Left lobe of liver (tissue), 2 donors: ENCODE results near the gene SYT7. TPM values are rescaled to one million over a fixed set of nuclear protein-coding genes. Genes with fewer than 3 reads are reported as not detected.

Experiments
- ATAC-seq: fragments of 200-7000 bp; cut with Tn5 transposase; one replicate; pipeline ENCODE4 v1.9.1; 2020; ENCODE audit warnings: mild to moderate bottlenecking, moderate library complexity
- DNase-seq: peaks from one replicate; pipeline ENCODE4 v3.0.0-alpha.2; 2020; ENCODE audit warnings: low spot score
- total RNA-seq: library from RNA; stranded (reverse); gene quantifications from one replicate; pipeline ENCODE4 v1.2.1, GENCODE V29; 2021
- donor health status: DM: no; HTN: no; CAD: no; lungs with moderate emphysema.
- donor health status: DM: no; HTN: yes; CAD: no.

The SYT7 gene
- total RNA-seq, 1 donor from 2014 or later, result 65.6 TPM

DNA sequence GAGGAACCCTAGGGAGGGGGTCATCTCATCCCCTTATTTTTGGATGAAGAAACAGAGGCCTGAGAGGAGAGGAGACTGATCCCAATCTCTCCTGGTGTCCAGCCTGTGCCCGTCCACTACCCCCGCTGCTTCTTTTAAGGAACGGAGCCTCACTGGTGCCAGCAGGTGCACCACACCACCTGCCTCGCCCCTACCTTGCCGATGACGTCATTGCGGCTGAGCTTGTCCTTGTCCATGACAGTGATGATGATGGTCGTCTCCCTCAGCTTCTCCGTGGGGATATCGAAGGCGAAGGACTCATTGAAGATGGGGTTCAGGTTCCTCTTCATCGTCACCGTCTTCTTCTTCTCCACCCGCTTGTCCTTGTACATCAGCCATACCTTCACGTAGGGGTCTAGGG is 58.0 kb downstream of the SYT7 start:
- ATAC-seq, result no peak

DNA sequence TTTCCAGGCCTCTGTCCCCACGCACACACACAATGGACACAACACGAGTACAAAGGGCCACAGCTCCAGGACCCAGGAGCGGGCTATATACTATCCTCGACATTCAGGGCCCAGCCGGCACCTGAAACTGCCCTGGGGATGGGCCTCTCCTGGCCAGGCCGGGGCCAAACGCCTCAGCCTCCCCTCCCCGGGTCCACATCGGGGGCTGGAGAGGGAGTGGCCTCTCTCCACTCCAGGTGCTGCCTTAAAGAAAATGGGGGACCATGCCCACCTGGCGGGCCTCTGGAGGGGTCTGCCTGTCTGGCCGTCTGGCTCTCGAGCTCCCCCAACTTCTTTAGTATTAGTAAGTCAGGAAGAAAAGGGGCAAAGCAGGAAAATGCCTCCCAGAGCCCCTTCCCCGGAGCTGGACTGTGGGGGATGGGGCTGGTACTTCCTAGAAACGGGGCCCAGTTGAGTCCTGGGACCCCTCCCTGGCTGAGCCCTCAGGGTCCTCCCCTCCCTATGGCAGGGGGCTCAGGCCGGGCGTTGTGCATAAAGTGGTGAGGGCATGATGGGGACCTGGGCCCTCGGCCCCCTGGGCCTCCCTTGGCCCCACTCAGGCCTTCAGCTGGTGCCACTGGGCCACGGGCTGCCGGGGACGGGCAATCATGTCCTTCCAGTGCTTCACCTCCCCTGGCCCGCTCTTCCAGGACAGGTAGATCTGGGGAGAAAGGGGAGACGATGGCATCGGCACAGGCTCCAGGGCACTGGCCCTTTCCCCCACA is 62.7 kb downstream of the SYT7 start:
- ATAC-seq, result no peak
- no peak for DNase-seq

More for the DNA sequence above, 58.0 kb downstream of the SYT7 start:
- DNase-seq, result no peak

DNA sequence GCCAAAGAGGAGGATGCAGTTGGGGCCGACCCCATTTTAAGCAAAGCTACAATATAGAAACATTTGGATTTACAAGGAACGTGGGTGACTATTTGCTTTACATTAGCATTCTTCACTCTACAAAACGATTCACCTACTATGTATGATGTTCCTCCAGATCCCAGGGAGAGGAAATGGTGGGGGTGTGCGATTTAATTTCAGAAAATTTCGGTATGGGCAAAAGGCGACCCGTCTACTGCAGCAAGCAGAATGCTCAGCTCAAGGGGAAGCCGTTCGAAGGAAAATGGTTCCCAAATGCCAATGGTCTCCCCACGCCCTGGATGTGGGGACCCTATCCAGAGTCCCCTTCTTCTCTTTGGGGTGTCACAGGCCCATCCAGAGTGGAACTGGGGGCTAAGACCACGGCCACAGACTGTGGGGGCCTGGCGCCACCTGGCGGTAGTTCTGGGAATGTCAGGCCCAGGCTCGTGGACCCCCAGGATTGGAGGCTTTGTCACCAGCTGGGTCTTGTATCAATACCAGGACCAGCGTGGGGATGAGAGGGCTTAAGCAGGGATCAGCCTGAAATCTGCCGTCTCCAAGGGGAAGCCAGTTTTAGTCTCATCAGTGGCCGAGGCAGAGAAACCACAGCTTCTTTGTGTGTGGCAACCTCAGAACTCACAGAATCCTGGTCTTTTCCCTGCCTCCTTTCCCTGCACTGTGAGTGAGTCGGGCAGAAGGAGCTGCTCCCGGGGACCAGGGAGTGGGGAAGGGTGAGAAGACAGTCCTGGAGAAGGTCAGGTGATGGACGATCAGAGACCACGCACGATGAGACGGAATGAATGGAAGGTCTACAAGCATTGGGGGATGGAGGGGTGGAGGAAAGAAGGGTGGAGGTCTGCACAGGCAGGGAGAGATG is 64.0 kb downstream of the SYT7 start:
- no peak for DNase-seq
- ATAC-seq, result peak; percentile 60

DNA sequence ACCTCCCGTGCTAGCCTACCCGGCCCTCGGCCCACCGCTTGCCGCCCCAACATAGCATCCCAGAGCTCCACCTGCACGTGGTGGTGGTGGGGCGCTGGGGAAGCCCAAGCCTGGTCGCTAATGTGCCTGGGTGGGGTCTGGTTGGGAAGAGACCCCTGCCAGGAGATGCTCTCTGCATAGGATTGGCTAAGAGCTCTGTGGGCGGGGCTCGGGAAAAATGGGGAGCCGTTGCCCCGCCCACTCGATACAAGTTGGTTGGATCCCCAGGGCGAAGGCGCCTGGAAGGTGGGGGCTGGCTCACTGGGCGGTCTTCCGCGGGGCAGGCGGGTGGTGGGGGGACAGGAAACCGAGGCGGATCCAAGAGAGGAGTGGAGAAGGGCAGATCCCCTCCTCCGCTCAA is 64.7 kb downstream of the SYT7 start:
- ATAC-seq (peak; percentile 5), DNase-seq (no peak)

DNA sequence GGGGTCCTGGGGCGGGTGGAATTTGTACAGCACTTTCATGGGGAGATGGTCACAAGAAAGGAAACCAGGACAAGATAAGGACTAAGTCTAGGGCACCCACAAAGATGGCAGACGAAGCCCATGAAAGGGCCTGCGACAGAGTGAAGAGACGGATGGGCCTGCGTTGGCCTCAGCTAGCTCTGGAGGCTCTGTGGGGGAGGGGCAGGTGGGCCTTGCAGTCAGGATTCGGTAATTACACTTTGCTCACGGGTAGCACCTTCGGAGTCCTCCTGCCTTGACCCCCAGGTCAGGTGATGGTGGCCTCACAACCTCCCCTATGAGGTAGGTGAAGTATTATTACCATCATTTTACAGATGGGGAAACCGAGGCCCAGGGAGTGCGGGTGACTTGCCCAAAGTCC is 65.2 kb downstream of the SYT7 start:
- DNase-seq (no peak), ATAC-seq (no peak)

DNA sequence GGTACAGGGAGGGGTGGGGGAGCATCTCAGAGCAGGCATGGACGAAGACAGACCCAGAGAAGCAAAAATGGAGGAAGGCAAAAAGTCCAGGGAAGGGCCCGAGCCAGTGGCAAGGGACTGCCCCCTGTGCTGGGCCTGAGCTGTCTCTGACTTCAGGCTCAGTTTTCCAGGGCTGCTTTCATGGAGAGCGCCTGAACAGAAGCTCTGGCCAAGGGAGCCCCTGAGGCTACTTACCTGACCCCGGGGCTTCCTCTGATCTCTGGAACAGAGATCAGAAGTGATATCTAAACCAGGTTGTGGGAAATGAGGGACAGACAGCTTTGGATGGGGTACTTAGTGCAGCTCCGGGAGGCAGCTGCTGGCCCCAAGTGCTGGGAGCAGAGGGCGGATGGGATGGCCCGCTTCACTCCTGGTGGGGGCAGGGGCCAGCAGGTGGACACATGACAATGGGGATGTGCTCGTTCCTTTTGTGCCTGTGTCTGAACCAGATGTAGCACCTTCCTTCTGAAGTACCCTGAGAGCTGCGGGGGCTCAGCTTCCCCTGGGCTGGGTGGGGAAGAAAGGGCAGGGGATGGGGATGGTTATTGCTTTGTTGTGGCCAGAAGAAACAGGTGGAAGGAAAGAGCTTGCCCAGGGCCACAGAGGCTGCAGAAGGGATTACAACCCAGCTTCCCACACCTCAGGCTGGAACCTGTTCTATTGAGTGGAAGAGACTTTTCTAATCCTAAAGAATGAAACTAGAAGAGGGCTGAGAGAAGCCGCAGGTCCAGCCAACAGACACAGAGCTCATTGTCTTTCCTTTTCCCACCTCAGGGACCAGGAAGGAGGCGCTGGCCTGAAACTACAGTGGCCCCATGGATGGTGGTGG is 66.6 kb downstream of the SYT7 start:
- ATAC-seq (peak; percentile 12), DNase-seq (no peak)

DNA sequence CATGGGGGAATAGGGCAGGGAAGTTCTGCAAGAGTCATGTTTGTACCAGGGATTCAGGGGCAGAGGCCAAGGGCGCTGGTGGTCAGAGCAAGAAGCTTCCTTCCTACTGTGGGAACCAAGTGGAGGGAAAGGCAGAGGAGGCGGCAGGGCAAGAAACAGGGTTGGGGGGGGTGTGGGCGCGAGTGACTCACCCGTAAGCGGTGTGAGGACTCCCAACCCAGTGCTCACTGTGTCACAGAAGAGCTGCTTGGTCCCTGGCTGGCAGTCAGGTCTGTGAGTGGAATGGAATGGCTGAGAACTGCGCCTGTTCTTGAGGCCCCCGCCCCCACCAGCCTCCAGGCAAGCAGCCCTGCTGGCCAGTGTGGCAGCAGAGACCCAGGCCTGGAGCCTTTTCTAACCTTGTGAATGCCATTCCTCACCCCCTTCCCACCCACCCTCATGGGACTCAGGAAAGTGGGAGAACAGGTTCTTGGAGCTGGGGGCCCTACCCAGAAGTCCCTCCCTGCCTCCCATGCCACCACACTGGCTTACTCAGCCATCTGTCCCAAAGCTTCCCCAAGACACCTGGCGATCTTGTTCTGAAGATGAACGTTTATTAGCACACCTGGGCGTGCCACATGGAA is 67.6 kb downstream of the SYT7 start:
- ATAC-seq, result no peak
- no peak for DNase-seq

DNA sequence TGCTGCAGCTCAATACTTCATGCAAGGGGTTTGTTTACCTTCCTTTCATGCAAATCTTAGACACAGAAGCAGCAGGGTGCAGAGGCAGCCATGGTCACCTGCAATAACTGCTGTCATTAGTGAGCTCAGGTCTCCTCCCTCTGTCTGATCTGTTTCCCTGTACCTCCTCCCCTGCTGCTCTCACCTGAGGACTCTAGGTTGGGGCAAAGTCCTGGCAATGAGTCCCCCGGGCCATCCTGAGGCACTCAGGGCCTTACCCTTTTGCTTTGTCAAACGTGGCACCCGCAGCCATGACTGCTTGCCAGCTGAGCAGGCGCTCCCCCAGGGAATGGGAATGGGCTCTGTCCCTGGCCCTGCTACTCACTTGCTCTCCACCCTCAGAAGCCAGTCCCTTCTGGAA is 68.4 kb downstream of the SYT7 start:
- ATAC-seq (no peak), DNase-seq (no peak)

DNA sequence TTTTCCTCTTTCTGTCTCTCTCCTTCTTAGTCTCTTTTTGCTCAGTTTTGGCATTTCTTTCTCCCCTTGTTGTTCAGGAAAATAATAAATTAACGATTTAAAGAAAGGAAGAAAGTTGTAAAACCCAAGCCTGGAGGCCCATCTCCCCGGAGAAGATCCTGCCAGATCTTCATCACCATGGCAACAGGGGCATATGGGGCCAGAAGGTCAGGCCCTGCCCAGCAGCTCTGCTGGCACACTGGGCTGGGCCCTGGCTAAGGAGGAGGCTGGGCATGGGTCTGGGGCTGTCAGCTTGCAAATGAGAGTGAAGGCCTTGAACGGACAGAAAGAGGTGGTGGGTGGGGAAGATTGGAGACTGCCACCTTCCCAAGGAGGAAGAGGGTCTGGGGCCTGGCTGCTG is 69.5 kb downstream of the SYT7 start:
- DNase-seq (no peak), ATAC-seq (no peak)

DNA sequence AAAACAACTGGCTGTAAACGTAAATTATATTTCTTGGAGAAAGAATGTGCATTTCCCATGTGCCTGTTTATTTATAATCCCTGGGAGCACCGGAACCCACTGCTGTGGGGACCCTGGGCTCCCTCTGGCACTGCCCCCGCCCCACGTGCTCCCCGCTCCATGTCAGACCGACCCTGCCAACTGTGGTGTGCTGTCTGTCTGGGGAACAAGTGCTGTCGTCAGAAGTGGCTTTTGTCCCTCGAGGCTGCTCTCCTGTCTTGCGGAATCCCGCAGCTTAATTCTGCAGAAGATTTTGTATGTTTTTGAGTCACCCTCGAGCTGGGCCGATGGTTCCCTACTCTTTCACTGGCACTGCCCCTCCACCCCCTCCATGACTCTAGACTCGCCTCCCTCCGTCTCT is 69.9 kb downstream of the SYT7 start:
- ATAC-seq, result no peak

DNA sequence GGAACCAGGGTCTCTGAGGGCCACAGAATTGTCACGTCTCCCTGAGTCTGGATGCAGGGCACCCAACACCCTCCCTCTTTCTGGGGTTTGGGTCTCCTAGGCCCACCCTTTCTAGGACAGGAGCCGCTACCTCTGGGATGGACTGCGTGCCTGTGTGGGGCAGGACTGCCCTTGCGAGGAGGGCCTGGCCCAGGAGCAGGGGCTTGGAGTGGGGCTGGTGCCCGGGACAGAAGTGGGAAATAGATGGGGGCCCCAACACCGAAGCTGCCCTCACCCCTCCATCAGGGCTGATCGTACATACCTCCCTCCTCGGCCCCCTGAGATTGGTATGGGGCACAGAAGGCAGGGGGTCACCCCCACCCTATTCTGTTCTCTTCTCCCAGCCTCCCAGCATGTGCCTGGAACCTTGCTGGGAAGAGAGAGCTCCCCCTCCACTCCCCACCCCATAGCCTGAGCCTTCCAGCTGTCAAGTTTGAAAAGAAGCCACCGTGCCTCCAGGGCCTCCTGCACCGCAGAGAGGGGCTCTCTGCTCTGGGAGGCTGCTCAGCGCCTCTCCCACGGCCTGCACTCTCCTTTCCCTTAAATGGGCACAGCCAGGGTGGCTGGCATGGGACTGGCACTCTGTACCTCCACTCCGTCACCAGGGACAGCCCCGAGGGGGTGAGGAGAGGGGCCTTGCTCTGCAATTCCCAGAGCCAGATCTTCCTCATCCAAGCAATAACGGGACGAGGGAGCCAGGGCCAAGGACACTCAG is 70.5 kb downstream of the SYT7 start:
- DNase-seq (no peak), ATAC-seq (no peak)

More for the DNA sequence above, 69.9 kb downstream of the SYT7 start:
- no peak for DNase-seq

DNA sequence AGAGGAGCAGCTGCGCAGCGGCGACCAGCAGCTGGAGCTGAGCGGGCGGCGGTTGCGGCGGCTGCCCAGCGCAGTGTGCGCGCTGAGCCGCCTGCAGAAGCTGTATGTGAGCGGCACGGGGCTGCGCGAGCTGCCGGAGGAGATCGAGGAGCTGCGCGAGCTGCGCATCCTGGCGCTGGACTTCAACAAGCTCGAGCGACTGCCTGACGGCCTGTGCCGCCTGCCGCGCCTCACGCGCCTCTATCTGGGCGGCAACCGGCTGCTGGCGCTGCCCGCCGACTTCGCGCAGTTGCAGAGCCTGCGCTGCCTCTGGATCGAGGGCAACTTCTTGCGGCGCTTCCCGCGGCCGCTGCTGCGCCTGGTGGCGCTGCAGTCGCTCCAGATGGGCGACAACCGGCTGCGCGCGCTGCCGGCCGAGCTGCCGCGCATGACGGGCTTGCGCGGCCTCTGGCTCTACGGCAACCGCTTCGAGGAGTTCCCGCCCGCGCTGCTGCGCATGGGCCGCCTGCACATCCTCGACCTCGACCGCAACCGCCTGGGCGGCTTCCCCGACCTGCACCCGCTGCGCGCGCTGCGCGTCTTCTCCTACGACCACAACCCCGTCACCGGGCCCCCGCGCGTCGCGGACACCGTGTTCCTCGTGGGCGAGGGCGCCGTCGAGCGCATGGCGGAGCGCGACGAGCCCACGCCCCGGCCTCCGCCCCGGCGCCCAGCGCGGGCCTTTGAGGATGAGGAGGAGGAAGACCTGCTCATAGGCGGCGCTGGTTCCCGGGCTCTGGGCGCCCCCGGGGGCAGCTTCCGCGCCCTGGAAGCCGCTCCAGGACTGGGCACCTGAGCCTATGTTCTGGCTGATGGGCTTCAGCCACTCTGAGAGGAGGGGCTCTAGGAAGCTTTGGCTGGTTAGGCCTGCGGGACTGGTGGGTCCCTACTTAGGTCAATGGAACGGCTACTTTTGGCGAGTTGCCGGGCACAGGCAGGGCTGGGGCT is 71.5 kb downstream of the SYT7 start:
- DNase-seq, result peak; percentile 79
- peak; percentile 94 for ATAC-seq

DNA sequence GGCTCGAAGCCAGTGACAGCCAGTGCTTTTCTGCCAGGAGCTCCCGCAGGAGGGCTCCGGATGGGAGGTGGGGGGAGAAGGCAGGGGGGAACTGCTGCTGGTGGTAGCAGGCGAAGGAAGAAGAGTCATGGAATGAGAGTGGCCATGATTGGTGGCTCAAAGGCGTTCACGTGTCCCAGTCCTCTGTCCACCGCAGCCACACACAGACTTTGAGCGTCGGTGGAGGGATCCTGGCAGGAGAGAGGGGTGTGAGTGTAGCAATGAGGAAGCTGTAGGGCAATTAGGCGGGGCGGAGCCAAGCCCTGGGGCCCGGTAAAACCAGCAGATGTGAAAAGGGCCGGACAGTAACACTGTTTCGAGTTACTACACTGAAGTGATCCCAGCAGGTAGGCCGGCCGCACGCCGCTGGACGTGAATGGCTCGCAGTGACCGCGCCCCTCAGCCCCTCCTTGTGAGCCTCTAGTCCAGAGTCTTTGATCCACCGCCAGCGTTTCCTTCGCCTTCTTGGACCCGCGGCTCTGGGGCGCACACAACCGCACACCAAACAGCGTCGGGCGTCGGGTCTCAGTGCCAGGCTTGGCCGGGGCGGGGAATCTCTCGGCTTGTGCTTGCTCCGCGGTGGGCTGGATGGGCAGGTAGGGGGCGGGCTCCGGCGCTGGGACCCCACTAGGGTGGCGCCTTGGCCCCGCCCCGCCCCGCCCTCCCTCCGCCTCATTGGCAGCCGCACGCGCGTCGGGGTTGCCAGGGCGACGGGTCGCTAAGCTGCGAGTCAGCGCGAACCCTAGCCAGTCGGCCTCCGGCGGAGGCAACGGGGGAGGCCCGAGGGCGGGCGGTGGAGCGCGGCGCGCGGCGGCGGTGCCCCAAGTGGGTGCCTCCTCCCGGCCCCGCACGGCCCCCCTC is 72.7 kb downstream of the SYT7 start, which contains the start of gene LRRC10B:
Gene LRRC10B, plus strand, starts transcription at position 788 of the 900 bp plus-strand sequence. CDS start 250 bp downstream, outside the sequence.
- ATAC-seq, result peak; percentile 6
- no peak for DNase-seq

DNA sequence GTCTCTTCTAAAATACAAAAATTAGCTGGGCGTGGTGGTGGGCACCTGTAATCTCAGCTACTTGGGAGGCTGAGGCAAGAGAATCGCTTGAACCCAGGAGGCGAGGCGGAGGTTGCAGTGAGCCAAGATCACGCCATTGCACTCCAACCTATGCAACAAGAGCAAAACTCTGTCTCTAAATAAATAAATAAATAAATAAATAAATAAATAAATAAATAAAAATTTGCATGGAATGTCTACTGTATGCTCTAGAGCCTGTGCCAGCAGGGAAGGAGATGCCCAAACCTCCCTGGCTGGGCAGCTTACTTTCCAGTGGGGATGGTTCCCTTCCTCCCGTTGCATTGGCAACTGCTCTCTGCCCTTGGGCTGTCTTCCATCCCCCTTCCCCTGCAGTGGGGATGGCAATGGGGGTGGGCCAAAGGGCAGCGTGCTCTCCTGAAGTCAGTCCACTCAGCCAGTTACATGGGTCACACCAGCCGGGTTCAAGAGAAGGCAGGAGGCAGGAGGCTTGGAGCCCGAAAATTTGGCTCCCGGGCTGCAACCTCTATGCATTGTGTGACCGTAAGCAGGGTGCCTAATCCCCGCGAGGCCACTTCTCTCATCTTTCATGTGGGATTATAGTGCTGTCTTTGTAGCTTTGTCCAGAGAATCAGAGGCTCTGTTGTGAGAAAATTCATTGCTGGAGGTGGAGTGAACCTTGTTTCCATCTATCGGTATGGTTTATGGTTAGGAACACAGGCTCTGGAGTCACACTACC is 73.7 kb downstream of the SYT7 start:
- ATAC-seq, result no peak
- DNase-seq, result no peak

DNA sequence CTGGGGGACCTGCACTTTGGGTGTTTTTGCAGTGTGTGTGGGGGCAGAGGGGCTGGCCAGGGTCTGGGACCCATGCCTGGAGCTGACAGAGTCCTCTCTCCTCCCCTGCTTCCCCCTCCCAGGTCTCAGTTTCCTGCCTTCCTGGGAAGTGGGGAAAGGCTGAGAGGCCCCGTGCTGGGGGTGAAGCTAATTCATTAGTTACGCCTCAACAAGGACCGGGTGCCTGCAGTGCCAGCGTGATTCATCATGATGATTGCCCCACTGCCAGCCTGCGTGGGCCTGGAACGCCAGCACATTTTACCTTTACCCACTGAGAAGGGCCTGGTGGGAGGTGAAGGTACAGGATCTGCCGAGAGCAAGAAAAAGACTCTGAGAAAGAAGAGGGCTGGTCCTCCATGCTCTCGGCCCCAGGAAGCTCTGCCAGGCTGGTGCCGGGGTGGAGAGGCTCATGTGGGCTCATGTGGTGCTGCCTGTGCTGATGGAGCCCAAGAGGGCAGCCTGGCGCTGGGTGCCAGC is 75.2 kb downstream of the SYT7 start:
- ATAC-seq (no peak), DNase-seq (no peak)

DNA sequence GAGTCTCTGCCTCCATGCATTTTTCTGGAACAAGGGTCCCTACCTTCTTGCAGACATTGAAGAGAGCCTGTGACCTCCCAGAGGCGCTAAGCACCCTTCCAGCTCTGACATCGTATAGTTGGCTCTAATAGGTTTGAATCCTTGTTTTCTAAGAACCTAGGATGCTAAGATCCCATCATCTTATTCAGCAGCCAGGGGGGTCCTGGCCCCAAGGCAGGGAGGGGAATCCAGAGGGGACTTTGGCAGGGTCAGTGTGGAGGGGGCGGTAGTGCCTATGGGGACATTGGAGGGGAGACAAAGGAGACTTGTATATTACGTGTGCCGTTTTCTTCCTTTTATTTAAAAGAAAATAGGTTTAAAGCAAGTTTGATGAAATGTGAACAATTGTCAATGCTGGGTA is 75.8 kb downstream of the SYT7 start:
- DNase-seq (no peak), ATAC-seq (no peak)
